Stimulated activated CD8-positive, alpha-beta memory T cell treated with anti-CD3 and anti-CD28 coated beads, Interleukin-4, amount 100 ng/mL, for 1 hour (primary cell): ENCODE results near the gene DEK.

Source experiments
- DNase-seq, 2 donors: peaks; one replicate each; pipeline ENCODE4 v3.0.0-alpha.2; 2020; ENCODE audit warnings: low read depth in 2 of 2, low spot score in 1 of 2

DEK gene

DNA sequence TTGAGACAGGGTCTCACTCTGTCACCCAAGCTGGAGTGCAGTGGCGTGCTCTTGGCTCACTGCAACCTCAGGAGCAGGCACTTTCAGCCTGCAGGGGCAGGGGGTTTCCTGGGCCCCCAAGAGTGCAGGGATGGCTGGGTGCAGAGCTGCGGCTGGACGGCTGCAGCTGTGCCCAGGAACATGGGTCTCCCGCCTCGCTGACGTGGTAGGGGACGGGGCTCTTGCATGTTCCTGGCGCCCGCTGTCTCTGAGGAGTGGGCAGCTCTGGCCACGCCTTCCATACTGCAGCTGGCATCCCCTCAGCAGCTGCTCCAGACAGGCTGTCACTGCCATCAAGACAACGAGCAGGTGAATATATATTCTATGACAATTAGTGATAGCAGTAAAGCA is 2.2 kb upstream of the DEK start:
- DNase-seq = no peak

GRCh38 chr6:18265787-18266522 is 1.6 kb upstream of the DEK start:
- no peak for DNase-seq

DNA sequence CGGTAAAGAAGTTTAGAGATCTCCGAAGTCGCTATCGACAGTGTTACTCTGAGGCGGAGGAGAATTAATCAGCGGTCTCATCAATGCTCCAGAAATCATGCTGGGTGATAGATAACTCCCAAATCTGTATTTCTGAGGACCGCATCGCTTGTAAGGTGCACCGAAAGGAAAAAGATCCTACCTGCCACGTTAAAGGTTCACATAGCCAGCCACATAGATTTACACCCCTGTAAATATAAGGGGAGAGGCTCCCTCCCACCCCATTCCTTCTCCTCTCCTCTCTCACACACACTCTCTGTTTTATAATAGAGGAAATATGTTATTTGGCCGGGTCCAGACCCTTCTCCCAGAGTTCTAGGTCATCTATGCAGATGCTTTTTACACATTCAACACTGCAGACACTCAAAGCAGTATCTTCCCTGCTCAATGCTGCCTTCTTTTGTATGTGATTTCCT is 620 bp upstream of the DEK start:
- DNase-seq = no peak

- DNase-seq = no peak
Measured at GRCh38 chr6:18263418-18264218, 712 bp downstream of the DEK start.

- no peak for DNase-seq
Measured at GRCh38 chr6:18262702-18263417, 1.5 kb downstream of the DEK start.

- no peak for DNase-seq
Measured at GRCh38 chr6:18261877-18262276, 2.5 kb downstream of the DEK start.

- no peak for DNase-seq
Measured at GRCh38 chr6:18260448-18261106, 3.8 kb downstream of the DEK start.

DNA sequence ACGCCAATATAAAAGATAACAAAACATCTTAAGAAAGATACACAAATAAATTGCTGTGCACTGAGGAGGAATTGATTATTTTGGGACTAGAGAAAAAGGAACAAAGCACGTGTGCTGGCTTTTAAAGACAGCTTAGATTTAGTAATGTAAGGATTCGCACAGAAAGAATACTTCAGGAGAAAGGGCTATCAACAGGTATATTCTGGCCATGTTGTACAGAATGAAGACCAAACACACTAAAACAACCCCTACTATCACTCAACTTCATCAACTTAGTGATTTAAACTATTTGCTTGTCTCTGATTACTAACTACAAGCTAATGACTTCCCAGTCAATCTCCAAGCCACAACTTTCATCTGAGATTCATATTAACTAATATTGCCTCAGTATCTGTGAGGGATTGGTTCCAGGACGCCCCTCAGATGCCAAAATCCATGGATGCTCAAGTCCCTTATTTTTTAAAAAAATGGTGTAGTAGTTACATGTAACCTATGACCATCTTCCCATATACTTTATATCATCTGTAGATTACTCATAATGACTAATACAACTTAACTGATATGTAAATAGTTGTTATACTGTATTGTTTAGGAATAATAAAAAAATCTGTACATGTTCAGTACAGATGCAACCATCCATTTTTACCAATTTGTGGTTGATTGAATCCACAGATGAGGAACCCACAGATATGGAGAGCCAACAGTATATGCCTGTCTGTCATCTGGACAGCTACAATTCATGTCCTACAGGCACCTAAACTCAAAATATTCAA is 4.5 kb downstream of the DEK start:
- no peak for DNase-seq

DNA sequence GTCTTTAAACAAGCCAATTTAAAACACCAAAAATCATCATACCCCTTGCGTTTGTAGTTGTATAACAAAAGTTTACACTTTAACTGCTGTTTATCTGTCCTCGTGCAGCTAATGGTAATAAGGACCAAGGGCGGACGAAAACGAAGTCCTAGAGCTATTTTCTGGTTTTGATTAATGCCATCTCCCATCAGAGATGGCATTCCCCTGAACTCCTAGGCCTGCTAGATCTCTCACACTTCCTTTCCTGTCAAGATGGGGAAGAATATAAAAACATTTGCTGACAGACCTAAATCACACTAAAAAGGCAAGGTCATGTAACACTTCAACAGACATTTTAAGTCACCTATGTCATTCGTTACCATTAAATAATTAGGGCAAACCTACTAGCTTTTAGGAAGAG is 9.5 kb downstream of the DEK start:
- DNase-seq = no peak

DNA sequence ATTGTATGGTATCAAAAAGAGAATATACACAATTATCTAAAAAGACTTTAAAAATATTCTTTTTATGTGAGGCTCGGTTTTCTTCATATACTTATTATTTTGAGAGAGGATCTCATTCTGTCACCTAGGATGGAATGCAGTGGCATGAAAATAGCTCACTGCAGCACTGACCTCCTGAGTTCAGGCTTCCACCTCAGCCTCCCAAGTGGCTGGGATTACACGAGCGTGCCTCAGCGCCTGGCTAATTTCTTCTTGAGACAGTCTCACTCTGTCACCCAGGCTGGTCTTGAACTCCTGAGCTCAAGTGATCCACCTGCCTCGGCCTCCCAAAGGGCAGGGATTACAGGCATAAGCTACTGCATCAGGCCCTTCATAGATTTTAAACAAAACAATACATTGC is 10.7 kb downstream of the DEK start:
- DNase-seq = no peak

DNA sequence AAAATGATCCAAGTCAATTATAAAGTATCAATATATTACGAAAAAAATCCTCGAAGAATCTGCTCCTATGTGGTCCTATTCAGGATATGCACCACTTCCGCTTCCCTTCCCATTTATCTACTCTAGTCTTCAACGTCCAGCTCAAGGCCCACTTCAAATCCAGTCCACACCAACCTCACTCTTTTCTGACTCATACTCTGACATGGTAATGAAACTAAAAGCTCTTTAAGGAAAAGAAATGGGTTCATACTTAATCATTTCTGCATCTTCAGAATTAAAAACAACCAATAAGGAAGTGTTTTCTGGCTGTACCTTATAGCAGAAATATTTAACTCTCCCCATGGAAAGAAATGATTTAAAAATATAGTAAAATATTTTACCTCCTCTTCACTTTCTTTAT is 15.1 kb downstream of the DEK start:
- no peak for DNase-seq

DNA sequence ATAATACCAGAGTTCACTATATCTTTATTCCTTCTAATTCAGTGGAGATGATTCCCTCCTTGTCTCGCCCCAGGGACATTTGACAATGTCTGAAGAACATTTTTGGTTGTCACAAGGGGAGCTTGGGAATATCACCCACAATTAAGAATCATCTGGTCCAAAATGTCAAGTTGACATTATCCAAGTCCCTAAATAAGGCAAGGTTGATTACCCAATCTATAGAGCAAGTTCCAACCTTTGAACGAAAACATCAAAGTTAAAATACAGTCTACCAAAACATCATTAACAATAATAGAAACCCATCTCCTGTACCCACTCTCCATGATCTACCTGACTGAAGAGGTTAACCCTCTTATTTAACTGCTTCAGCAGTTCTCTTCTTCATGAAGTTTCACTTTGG is 15.6 kb downstream of the DEK start:
- DNase-seq = no peak

DNA sequence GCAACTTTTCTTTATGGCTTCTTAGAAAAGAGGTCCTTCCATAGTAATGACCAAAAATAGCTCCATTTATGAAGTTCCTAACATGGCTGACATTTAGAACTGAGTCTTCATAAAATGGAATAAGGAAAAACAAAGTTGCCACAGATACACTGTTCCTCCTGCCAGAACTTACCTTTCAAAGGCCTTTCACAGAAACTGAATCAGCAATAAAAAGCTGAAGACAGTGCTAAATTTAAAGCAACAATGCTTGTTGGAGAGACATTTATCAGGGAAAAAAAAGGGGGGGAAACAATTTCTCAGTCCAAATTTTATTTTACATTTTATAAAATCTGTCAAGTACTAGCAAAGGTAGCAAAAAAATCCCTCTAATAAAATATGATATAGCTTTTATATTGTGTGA is 17.3 kb downstream of the DEK start:
- DNase-seq = no peak

- no peak for DNase-seq
Measured at GRCh38 chr6:18246205-18246604, 18.1 kb downstream of the DEK start.

DNA sequence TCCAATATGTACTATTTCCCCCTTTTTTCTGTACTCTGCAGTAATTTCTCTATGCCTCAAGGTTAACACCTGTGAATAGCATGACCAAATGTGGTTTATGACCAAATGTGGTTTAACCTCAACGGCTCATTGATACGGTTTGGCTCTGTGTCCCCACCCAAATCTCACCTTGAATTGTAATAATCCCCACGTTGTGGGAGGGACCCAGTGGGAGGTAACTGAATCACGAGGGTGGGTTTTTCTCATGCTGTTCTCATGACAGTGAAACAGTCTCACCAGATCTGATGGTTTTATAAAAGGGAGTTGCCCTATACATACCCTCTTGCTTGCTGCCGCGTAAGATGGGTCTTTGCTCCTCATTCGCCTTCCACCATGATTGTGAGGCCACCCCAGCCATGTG is 18.7 kb downstream of the DEK start:
- DNase-seq = no peak

- no peak for DNase-seq
Measured at GRCh38 chr6:18245079-18245478, 19.3 kb downstream of the DEK start.

GRCh38 chr6:18244251-18244650 is 20.1 kb downstream of the DEK start:
- DNase-seq = no peak

DNA sequence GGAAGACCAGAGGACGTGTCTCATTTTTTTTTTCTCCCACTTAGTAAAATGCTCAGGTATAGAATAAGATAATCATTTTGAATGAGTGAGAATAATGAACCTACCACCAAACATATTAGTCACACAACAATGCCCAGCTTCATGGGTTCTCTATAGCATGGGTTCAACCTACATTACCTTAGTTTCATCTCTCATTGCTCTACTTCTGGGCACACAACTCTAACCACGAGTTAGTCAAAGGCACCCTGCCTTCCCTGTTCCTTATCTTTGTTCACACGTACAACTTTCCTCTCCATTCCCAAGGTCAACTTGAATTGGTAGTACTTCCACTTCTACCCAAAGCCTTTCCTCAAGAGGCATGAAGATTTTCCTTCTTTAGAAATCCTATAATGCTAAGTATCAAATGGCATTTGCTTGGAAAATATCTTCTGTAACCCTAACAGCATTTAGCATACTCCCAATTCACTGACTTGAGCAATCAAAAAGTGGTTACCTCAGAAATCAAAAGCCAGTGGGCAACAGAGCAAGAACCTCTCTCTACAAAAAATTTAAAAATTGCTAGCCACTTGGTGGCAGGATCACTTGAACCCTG is 20.9 kb downstream of the DEK start:
- no peak for DNase-seq

GRCh38 chr6:18242062-18242851 is 22.1 kb downstream of the DEK start:
- DNase-seq = no peak
